WTC11 (cell line): ENCODE results near the gene ZCCHC24. TPM values are rescaled to one million over a fixed set of nuclear protein-coding genes. Genes with fewer than 3 reads are reported as not detected.

Experiments
- ATAC-seq: fragments of 200-7000 bp; cut with Tn5 transposase; 2 replicates; pipeline ENCODE4 v1.10.0; 2021; ENCODE audit warnings: mild to moderate bottlenecking, moderate library complexity
- CTCF ChIA-PET: fragments of 300-600 bp; sonication (Branson Sonifier 250); formaldehyde crosslinking; loops from one replicate; lab custom pipeline; 2021; ENCODE audit warnings: antibody characterized with exemption; lab: Charles Lee
- POLR2A ChIA-PET: fragments of 350-600 bp; sonication (Branson Sonifier 250); formaldehyde crosslinking; loops from one replicate; lab custom pipeline; 2021; ENCODE audit warnings: antibody characterized with exemption; lab: Charles Lee
- DNase-seq: peaks from one replicate; pipeline ENCODE4 v3.0.0; 2021; ENCODE audit warnings: low spot score
- H3K27ac Mint-ChIP-seq: 2 replicates; pipeline ENCODE4 v1.8.0; 2021; ENCODE audit warnings: mixed read lengths
- H3K27me3 Mint-ChIP-seq: 2 replicates; pipeline ENCODE4 v1.8.0; 2021; ENCODE audit warnings: low read depth, mild to moderate bottlenecking, moderate library complexity, mixed read lengths
- H3K36me3 Mint-ChIP-seq: 2 replicates; pipeline ENCODE4 v1.8.0; 2021; ENCODE audit warnings: mixed read lengths
- H3K4me1 Mint-ChIP-seq: 2 replicates; pipeline ENCODE4 v1.8.0; 2022; ENCODE audit warnings: mixed read lengths
- H3K4me3 Mint-ChIP-seq: 2 replicates; pipeline ENCODE4 v1.8.0; 2021; ENCODE audit warnings: mild to moderate bottlenecking, moderate library complexity, mixed read lengths
- H3K9me3 Mint-ChIP-seq: 2 replicates; pipeline ENCODE4 v1.8.0; 2021; ENCODE audit warnings: mixed read lengths
- ATF1 ChIP-seq: sonication (generic); formaldehyde crosslinking; IDR thresholded peaks from 2 replicates; pipeline ENCODE4 v1.8.1; 2023; ENCODE audit warnings: mild to moderate bottlenecking, moderate library complexity, missing genetic modification reagents
- CDX4 ChIP-seq: fragments of 250-450 bp; sonication (Bioruptor Pico); IDR thresholded peaks from 2 replicates; pipeline ENCODE4 v1.9.0; 2021; ENCODE audit warnings: moderate library complexity, mild to moderate bottlenecking, inconsistent platforms, borderline replicate concordance
- EMX1 ChIP-seq: fragments of 250-450 bp; sonication (Bioruptor Pico); IDR thresholded peaks from 2 replicates; pipeline ENCODE4 v1.8.0; 2021; ENCODE audit warnings: mild to moderate bottlenecking
- ETV6 ChIP-seq: sonication (generic); formaldehyde crosslinking; IDR thresholded peaks from 2 replicates; pipeline ENCODE4 v1.8.1; 2022; ENCODE audit warnings: mild to moderate bottlenecking, missing genetic modification reagents
- GTF2I ChIP-seq: fragments of 250-450 bp; sonication (Bioruptor Pico); conservative IDR thresholded peaks from 2 replicates; pipeline ENCODE4 v1.4.0; 2021; ENCODE audit warnings: mild to moderate bottlenecking
- HMGXB4 ChIP-seq: sonication (generic); formaldehyde crosslinking; IDR thresholded peaks from 2 replicates; pipeline ENCODE4 v1.8.1; 2023; ENCODE audit warnings: mild to moderate bottlenecking, moderate library complexity, missing genetic modification reagents
- NFATC4 ChIP-seq: fragments of 250-450 bp; sonication (Bioruptor Pico); IDR thresholded peaks from 2 replicates; pipeline ENCODE4 v1.9.0; 2021; ENCODE audit warnings: mild to moderate bottlenecking
- NFE2L1 ChIP-seq: sonication (generic); formaldehyde crosslinking; IDR thresholded peaks from 2 replicates; pipeline ENCODE4 v1.8.1; 2023; ENCODE audit warnings: missing genetic modification reagents
- SMAD4 ChIP-seq: sonication (generic); formaldehyde crosslinking; IDR thresholded peaks from 2 replicates; pipeline ENCODE4 v1.8.0; 2022; ENCODE audit warnings: mild to moderate bottlenecking, missing genetic modification reagents
- SP1 ChIP-seq: sonication (generic); formaldehyde crosslinking; conservative IDR thresholded peaks from 2 replicates; pipeline ENCODE4 v1.8.1; 2022; ENCODE audit warnings: missing genetic modification reagents
- STAT6 ChIP-seq: sonication (generic); formaldehyde crosslinking; conservative IDR thresholded peaks from 2 replicates; pipeline ENCODE4 v1.8.1; 2023; ENCODE audit warnings: mild to moderate bottlenecking, low read depth, missing genetic modification reagents, moderate library complexity
- TEAD1 ChIP-seq: sonication (generic); formaldehyde crosslinking; IDR thresholded peaks from 2 replicates; pipeline ENCODE4 v1.8.0; 2022; ENCODE audit warnings: mild to moderate bottlenecking, missing genetic modification reagents
- ZBTB43 ChIP-seq: sonication (generic); formaldehyde crosslinking; IDR thresholded peaks from 2 replicates; pipeline ENCODE4 v1.8.1; 2023; ENCODE audit warnings: mild to moderate bottlenecking, missing genetic modification reagents
- ZNF121 ChIP-seq: sonication (generic); formaldehyde crosslinking; IDR thresholded peaks from 2 replicates; pipeline ENCODE4 v1.8.0; 2023; ENCODE audit warnings: missing genetic modification reagents
- ZNF232 ChIP-seq: sonication (generic); formaldehyde crosslinking; IDR thresholded peaks from 2 replicates; pipeline ENCODE4 v1.8.0; 2022; ENCODE audit warnings: mild to moderate bottlenecking, missing genetic modification reagents
- ZNF396 ChIP-seq: fragments of 250-450 bp; sonication (Bioruptor Pico); IDR thresholded peaks from 2 replicates; pipeline ENCODE4 v1.8.0; 2021; ENCODE audit warnings: mild to moderate bottlenecking, moderate library complexity, borderline replicate concordance
- ZNF671 ChIP-seq: fragments of 250-450 bp; sonication (Bioruptor Pico); IDR thresholded peaks from 2 replicates; pipeline ENCODE4 v1.8.0; 2021; ENCODE audit warnings: mild to moderate bottlenecking
- total RNA-seq: library from RNA; stranded (reverse); gene quantifications from 3 replicates; pipeline ENCODE4 v1.2.3, GENCODE V29; 2021

Gene ZCCHC24
- total RNA-seq, 1 experiment from 2014 or later: 7.7 TPM

GRCh38 chr10:79378647-79379511 is 66.5 kb downstream of the ZCCHC24 start:
- Mint-ChIP-seq H3K9me3 (no peaks in the 10 kb centered on the region), H3K36me3 (no peaks in the 10 kb centered on the region), H3K27ac (no peak overlapping the region), H3K4me1 (peaks cover 5% of the 10 kb centered on the region), H3K4me3 (no peak overlapping the region), H3K27me3 (no peaks in the 10 kb centered on the region; the same call in 1 of the 2 replicates)
- ChIA-PET POLR2A (no interaction called here), CTCF (interaction anchor here (1.4 to 2.0 kb wide), 2 partner anchors 89 to 109 kb away, joined by 8 to 9 read pairs; no protein-coding TSS in a partner anchor)
- DNase-seq: no peak
- no peak for TF ChIP-seq CDX4
- TF ChIP-seq ZNF121: no peak
- no peak for TF ChIP-seq HMGXB4 (CRISPR knock-in tag)
- TF ChIP-seq ZNF671 (CRISPR knock-in tag): no peak
- no peak for TF ChIP-seq EMX1 (CRISPR knock-in tag)
- TF ChIP-seq SP1 (CRISPR knock-in tag): no peak
- TF ChIP-seq SMAD4 (CRISPR knock-in tag): no peak
- ATAC-seq: no peak

GRCh38 chr10:79378383-79378646 is 67.1 kb downstream of the ZCCHC24 start:
- DNase-seq: no peak
- no peak for TF ChIP-seq NFATC4
- TF ChIP-seq STAT6 (CRISPR knock-in tag): no peak
- no peak for TF ChIP-seq ETV6
- no peak for TF ChIP-seq ZBTB43 (CRISPR knock-in tag)
- no peak for TF ChIP-seq ZNF232 (CRISPR knock-in tag)
- TF ChIP-seq NFE2L1 (CRISPR knock-in tag): no peak
- no peak for TF ChIP-seq GTF2I (CRISPR knock-in tag)
- no peak for TF ChIP-seq TEAD1
- no peak for TF ChIP-seq ZNF121
- TF ChIP-seq ATF1 (CRISPR knock-in tag): no peak
- no peak for TF ChIP-seq ZNF396 (CRISPR knock-in tag)
- POLR2A ChIA-PET: no interaction called here
- CTCF ChIA-PET: no interaction called here
- no peak overlapping the region for H3K4me3 Mint-ChIP-seq
- H3K4me1 Mint-ChIP-seq: peaks cover 5% of the 10 kb centered on the region
- no peak for ATAC-seq
- no peak overlapping the region for H3K27ac Mint-ChIP-seq
- H3K27me3 Mint-ChIP-seq: no peaks in the 10 kb centered on the region; the same call in 1 of the 2 replicates
- H3K9me3 Mint-ChIP-seq: no peaks in the 10 kb centered on the region
- no peaks in the 10 kb centered on the region for H3K36me3 Mint-ChIP-seq
